Upper lobe of left lung (tissue), 6 donors: ENCODE measurements around the gene SAP30BP. TPM values are rescaled to one million over a fixed set of nuclear protein-coding genes. Genes with fewer than 3 reads are reported as not detected.
A peak's percentile ranks its signal among the peaks of the same experiment; 100 is the strongest.

Experiments used
- ATAC-seq, 2 donors: fragments of 200-7000 bp; cut with Tn5 transposase; one replicate each; pipeline ENCODE4 v1.9.1; 2022; ENCODE audit warnings: mild to moderate bottlenecking in 2 of 2, moderate library complexity in 2 of 2; ENCODE audit not compliant: low FRiP score in 2 of 2
- DNase-seq, 2 donors: peaks; one replicate each; pipeline ENCODE4 v3.0.0-alpha.2; 2019 to 2020
- H3K27ac ChIP-seq, 4 donors: fragments of 200-600 bp; sonication (generic); one replicate each; pipeline ENCODE4 v1.5.1; 2016 to 2019
- H3K27me3 ChIP-seq, 4 donors: fragments of 200-600 bp; sonication (generic); one replicate each; pipeline ENCODE4 v1.5.1; 2017 to 2019
- H3K36me3 ChIP-seq, 4 donors: fragments of 200-600 bp; sonication (generic); one replicate each; pipeline ENCODE4 v1.5.1; 2016 to 2019
- H3K4me1 ChIP-seq, 4 donors: fragments of 200-600 bp; sonication (generic); one replicate each; pipeline ENCODE4 v1.5.1; 2018 to 2019
- H3K4me3 ChIP-seq, 4 donors: fragments of 200-600 bp; sonication (generic); one replicate each; pipeline ENCODE4 v1.5.1; 2017 to 2019; ENCODE audit warnings: mild to moderate bottlenecking in 2 of 4, moderate library complexity in 1 of 4
- H3K9me3 ChIP-seq, 4 donors: fragments of 200-600 bp; sonication (generic); one replicate each; pipeline ENCODE4 v1.5.1; 2018 to 2019
- EP300 ChIP-seq, 4 donors: sonication (generic); formaldehyde crosslinking; IDR thresholded peaks; one replicate each; pipeline ENCODE4 v1.5.1; 2017; ENCODE audit warnings: antibody characterized with exemption in 4 of 4, control low read depth in 2 of 4
- POLR2A ChIP-seq, 4 donors: fragments of 450-650 bp; IDR thresholded peaks; one replicate each; pipeline ENCODE4 v1.5.1; 2016 to 2017; ENCODE audit warnings: antibody characterized with exemption in 4 of 4, mild to moderate bottlenecking in 2 of 4
- POLR2AphosphoS5 ChIP-seq, 2 donors: sonication (generic); formaldehyde crosslinking; IDR thresholded peaks; one replicate each; pipeline ENCODE4 v1.5.1; 2017; ENCODE audit warnings: antibody characterized with exemption in 2 of 2
- WGBS, 2 donors: methylation state at CpG; one replicate each; pipeline ENCODE4 v1.1.5; 2017 to 2018; 5-methylcytosine and 5-hydroxymethylcytosine counted together
- total RNA-seq, 6 donors: library from RNA; depleted of rRNA in 4 of 6; stranded (reverse); fragments of >200 nt in 4 of 6; gene quantifications; one replicate each; pipeline versions ENCODE4 v1.1.0 to v1.2.1, GENCODE V29; 2016 to 2021
- TF ChIP-seq, protein P1 (sequence below), 6 experiments: fragments of 450-650 bp in 4 of 6; fragments of 200-600 bp in 2 of 6; sonication (generic) in 2 of 6; IDR thresholded peaks; one replicate each; pipeline ENCODE4 v1.5.1; 2016 to 2019; ENCODE audit warnings: antibody characterized with exemption in 6 of 6
- donor health status: DM: no; HTN: no; CAD: no; lungs with moderate emphysema.
- donor health status: DM: no; HTN: yes; CAD: no; lungs with severe emphysema.

The SAP30BP gene
- total RNA-seq, 6 donors from 2014 or later: 64.1 to 125 (median 80.8) TPM

DNA sequence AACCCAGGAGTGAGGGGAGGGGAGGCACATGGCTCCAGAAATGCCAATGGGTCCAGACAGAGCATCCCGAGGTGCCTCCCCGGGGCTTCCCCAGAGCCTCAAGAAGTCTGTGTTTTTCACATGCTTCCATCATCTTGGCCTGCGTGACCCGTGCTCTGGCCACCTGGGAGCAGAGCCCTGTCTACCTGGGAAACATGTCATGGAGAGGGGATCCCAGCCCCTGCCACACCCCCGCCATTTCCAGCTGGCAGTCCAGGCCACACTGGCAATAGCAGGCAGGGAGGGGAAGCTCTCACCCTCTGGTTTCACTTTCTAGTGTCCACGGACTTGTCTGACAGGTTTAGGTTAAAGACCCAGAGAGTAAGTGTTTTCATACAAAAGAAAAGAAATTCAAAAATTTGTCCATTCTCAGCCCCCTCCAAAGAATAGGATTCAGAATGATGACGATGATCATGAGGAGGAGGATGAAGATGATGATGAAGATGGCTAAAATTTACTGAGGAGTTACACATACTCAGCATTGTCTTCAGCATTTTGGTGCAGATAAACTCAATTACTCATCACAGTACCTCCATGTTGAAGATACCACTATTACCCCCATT lies 24.9 kb upstream of the SAP30BP start:
- H3K4me3 ChIP-seq: no peak overlapping the region
- peak overlapping the region; percentile 57 to 80 (median 70) for H3K27ac ChIP-seq
- no peaks in the 10 kb centered on the region for H3K9me3 ChIP-seq
- peaks cover 0 to 13% (median 0%) of the 10 kb centered on the region in 4 donors for H3K36me3 ChIP-seq
- 66 to 69% methylated on average over 7 of the region's 7 CpGs for WGBS, 2 donors
- H3K4me1 ChIP-seq: peaks cover 10 to 60% (median 27%) of the 10 kb centered on the region in 4 donors
- peak; percentile 33 to 59 for DNase-seq
- no peak for TF ChIP-seq POLR2AphosphoS5 (IDR thresholded peaks at IDR 0.05)
- no peak for TF ChIP-seq POLR2A (IDR thresholded peaks at IDR 0.05)
- no peak for TF ChIP-seq EP300 (IDR thresholded peaks at IDR 0.05)
- TF ChIP-seq, protein P1, sequence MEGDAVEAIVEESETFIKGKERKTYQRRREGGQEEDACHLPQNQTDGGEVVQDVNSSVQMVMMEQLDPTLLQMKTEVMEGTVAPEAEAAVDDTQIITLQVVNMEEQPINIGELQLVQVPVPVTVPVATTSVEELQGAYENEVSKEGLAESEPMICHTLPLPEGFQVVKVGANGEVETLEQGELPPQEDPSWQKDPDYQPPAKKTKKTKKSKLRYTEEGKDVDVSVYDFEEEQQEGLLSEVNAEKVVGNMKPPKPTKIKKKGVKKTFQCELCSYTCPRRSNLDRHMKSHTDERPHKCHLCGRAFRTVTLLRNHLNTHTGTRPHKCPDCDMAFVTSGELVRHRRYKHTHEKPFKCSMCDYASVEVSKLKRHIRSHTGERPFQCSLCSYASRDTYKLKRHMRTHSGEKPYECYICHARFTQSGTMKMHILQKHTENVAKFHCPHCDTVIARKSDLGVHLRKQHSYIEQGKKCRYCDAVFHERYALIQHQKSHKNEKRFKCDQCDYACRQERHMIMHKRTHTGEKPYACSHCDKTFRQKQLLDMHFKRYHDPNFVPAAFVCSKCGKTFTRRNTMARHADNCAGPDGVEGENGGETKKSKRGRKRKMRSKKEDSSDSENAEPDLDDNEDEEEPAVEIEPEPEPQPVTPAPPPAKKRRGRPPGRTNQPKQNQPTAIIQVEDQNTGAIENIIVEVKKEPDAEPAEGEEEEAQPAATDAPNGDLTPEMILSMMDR (IDR thresholded peaks at IDR 0.05): no peak
- no peaks in the 10 kb centered on the region for H3K27me3 ChIP-seq
- no peak for ATAC-seq

GRCh38 chr17:75642784-75643642 lies 24.1 kb upstream of the SAP30BP start:
- H3K9me3 ChIP-seq: no peaks in the 10 kb centered on the region
- peaks cover 0 to 13% (median 0%) of the 10 kb centered on the region in 4 donors for H3K36me3 ChIP-seq
- no peaks in the 10 kb centered on the region for H3K27me3 ChIP-seq
- peak overlapping the region; percentile 57 to 80 (median 70) for H3K27ac ChIP-seq
- ATAC-seq: no peak
- peak in 1 of 4 donors; percentile 35 for TF ChIP-seq EP300 (IDR thresholded peaks at IDR 0.05)
- no peak for TF ChIP-seq POLR2AphosphoS5 (IDR thresholded peaks at IDR 0.05)
- WGBS, 2 donors: 80 to 85% methylated on average over 13 to 17 of the region's 17 CpGs
- H3K4me3 ChIP-seq: no peak overlapping the region
- peaks cover 10 to 59% (median 27%) of the 10 kb centered on the region in 4 donors for H3K4me1 ChIP-seq
- DNase-seq: peak in 1 of 2 donors; percentile 62

- peak overlapping the region in 3 of 4 donors; percentile 65 to 80 (median 75) for H3K27ac ChIP-seq
- DNase-seq: peak in 1 of 2 donors; percentile 22
- no peaks in the 10 kb centered on the region for H3K27me3 ChIP-seq
- 95 to 98% methylated on average over 3 to 7 of the region's 7 CpGs for WGBS, 2 donors
- no peak for TF ChIP-seq POLR2A (IDR thresholded peaks at IDR 0.05)
- TF ChIP-seq EP300 (IDR thresholded peaks at IDR 0.05): no peak
- no peaks in the 10 kb centered on the region for H3K9me3 ChIP-seq
- no peak for ATAC-seq
- H3K36me3 ChIP-seq: peaks cover 0 to 15% (median 2%) of the 10 kb centered on the region in 4 donors
- peaks cover 10 to 59% (median 27%) of the 10 kb centered on the region in 4 donors for H3K4me1 ChIP-seq
- H3K4me3 ChIP-seq: no peak overlapping the region
These were observed 23.5 kb upstream of the SAP30BP start for GRCh38 chr17:75643643-75644017.

DNA sequence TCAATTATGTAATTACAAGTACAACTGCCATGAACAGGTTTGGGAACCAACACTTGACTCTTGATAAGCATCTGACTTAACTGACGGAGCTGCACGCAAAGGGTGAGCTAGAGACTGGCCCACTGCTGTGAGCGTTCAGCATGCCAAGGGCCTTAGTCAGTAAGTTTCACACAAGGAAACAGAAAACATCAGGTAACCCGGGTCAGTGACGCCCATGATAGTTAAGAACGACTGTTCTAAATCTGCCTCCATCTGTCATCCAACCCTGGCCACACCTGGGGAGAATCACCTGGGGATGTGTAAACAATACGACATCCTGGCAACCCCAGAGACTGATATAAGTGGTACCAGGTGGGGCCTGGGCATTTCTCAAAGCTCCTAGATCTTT lies 21.6 kb upstream of the SAP30BP start:
- Histone ChIP-seq H3K4me3 (no peak overlapping the region), H3K27me3 (no peaks in the 10 kb centered on the region), H3K36me3 (peaks cover 5 to 28% (median 15%) of the 10 kb centered on the region in 4 donors), H3K27ac (peak overlapping the region; percentile 87 to 93 (median 91)), H3K9me3 (no peaks in the 10 kb centered on the region), H3K4me1 (peaks cover 10 to 49% (median 23%) of the 10 kb centered on the region in 4 donors)
- WGBS, 2 donors: 51 to 65% methylated on average over 7 of the region's 7 CpGs
- DNase-seq (peak in 1 of 2 donors; percentile 93), ATAC-seq (peak; percentile 57 to 87)
- TF ChIP-seq POLR2A (IDR thresholded peaks at IDR 0.05) (no peak), POLR2AphosphoS5 (IDR thresholded peaks at IDR 0.05) (peak; percentile 49 to 54), EP300 (IDR thresholded peaks at IDR 0.05) (peak in 2 of 4 donors; percentile 90)
- TF ChIP-seq, protein P1 (IDR thresholded peaks at IDR 0.05): no peak

DNA sequence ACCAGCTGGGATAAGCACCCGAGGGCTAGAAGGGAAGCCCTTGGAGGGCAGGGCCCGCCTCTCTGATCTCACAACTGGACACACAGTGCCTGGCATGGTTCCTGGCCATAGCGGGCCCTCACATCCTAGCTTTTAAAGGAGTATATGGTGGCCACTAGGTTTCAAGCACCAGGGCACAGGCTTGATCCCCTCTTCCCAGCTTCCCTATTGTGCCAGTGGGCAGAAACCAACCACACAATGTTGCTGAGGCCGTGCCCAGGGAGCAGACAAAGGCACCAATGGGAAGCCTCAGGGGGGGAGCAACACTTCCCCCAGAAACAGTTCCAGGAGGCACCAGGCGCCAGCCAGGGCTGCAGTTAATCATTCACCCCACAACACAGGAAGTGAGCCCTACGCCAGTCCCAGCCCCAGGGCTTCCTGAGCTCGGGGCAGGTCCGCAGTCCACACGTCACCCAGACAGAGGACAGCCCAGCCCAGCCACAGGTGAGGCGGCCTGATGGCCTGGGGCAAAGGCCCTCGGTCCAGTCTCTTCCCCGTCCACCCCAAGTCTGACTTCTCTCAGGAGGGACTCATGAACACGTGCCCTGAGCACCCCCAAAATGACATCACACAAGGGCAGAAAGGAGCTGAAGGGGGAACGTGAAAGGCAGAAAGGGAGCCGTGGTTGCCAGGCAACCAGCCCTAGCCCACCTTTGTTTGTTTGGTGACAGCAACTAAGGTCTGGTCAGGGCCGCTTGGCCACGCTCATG lies 21.1 kb upstream of the SAP30BP start:
- peak; percentile 79 to 91 for DNase-seq
- Histone ChIP-seq H3K36me3 (peaks cover 7 to 28% (median 21%) of the 10 kb centered on the region in 4 donors), H3K27ac (peak overlapping the region; percentile 87 to 93 (median 91)), H3K27me3 (no peaks in the 10 kb centered on the region), H3K4me3 (no peak overlapping the region), H3K9me3 (no peaks in the 10 kb centered on the region), H3K4me1 (peaks cover 10 to 43% (median 23%) of the 10 kb centered on the region in 4 donors)
- WGBS, 2 donors: 41 to 55% methylated on average over 9 to 16 of the region's 17 CpGs
- ATAC-seq: peak; percentile 81 to 93
- TF ChIP-seq POLR2AphosphoS5 (IDR thresholded peaks at IDR 0.05) (peak; percentile 21 to 57), POLR2A (IDR thresholded peaks at IDR 0.05) (peak in 2 of 4 donors; percentile 56), EP300 (IDR thresholded peaks at IDR 0.05) (no peak)
- TF ChIP-seq, protein P1 (IDR thresholded peaks at IDR 0.05): peak in 1 of 6 experiments; percentile 5
